Measurements from ENCODE around the gene OR5H2. TPM values are rescaled to one million over a fixed set of nuclear protein-coding genes. Genes with fewer than 3 reads are reported as not detected.

OR5H2 gene
- total and polyA plus RNA-seq, 2 of the 8 experiments (the other 6 are each of a cell fraction or from before 2014, with no cell fraction given) = not detected

DNA sequence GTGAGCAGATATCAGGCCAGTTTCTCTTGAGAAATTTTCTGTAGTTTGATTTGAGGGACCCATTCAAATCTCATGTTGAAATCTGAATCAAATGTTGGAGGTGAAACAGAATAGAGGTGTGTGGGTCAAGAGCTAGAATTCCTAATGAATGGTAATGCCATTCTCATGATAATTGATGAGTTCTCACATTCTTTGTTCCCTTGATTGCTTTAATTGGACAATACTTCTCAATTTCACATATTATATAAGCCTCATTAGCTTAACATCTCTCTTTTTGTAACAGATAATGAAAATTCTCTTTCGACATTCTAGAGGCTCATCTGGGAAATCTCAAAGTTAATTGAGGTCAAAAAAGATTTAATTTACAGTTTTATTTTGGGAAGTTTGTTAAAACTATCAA, 40.1 kb upstream of the OR5H2 start:
- H3K18ac ChIP-seq (ENCODE audit: extremely low read depth, low read length) = no peak overlapping the region
- H3K79me1 ChIP-seq (ENCODE audit: low read depth, low read length) = no peaks in the 10 kb centered on the region
- H2BK5ac ChIP-seq (ENCODE audit: low read depth, low read length) = no peak overlapping the region
- no peak overlapping the region for H4K91ac ChIP-seq (replicated peaks; ENCODE audit: insufficient read length, low read length)
- DNase-seq (ENCODE audit: low read depth in 1 of 2, low spot score in 2 of 2) = no peak
- FAIRE-seq = no peak
- H3K9ac ChIP-seq (replicated peaks in 1 of 4; ENCODE audit: extremely low read depth in 1 of 4, low read depth in 3 of 4, low read length in 3 of 4) = no peak overlapping the region
- CTCF ChIA-PET (ENCODE audit: partially characterized antibody) = no interaction called here
- H3K79me2 ChIP-seq (ENCODE audit: control insufficient read depth in 1 of 2, insufficient read depth in 2 of 2, low read length in 2 of 2) = no peaks in the 10 kb centered on the region
- no peak overlapping the region for H3K4ac ChIP-seq (replicated peaks; ENCODE audit: insufficient read length, low read depth, low read length)
- H2BK15ac ChIP-seq (ENCODE audit: low read length) = no peak overlapping the region
- H2BK12ac ChIP-seq (ENCODE audit: low read depth, low read length) = no peak overlapping the region
- peaks cover 0 to 8% (median 1%) of the 10 kb centered on the region in 4 experiments; a peak in 5 of 7 replicates for H3K4me1 ChIP-seq (replicated peaks in 1 of 4; ENCODE audit: control insufficient read depth in 3 of 4, insufficient read depth in 4 of 4, low read length in 3 of 4)
- TF ChIP-seq GABPA (IDR thresholded peaks at IDR 0.05; ENCODE audit: borderline replicate concordance, insufficient read depth, low read length) = no peak
- peak; percentile 60 for TF ChIP-seq NANOG (IDR thresholded peaks at IDR 0.05; ENCODE audit: insufficient read depth, low read depth, low read length, poor library complexity, severe bottlenecking)
- no peak overlapping the region for H2BK120ac ChIP-seq (replicated peaks; ENCODE audit: low read depth, low read length)
- H3K4me2 ChIP-seq (ENCODE audit: insufficient read depth in 1 of 2, low read depth in 2 of 2, low read length in 2 of 2) = no peak overlapping the region
- no peak overlapping the region for H2AK5ac ChIP-seq (ENCODE audit: low read depth, low read length)
- no peak overlapping the region for H3K4me3 ChIP-seq (ENCODE audit: extremely low read depth in 1 of 4, insufficient read depth in 2 of 4, low read depth in 3 of 4, low read length in 4 of 4)
- 69% methylated on average over 1 of the region's 1 CpG; no CpG with 5 or more reads in 1 of the 2 experiments for WGBS, 2 experiments (ENCODE audit: extremely low coverage in 1 of 2, insufficient coverage in 1 of 2, insufficient read length in 1 of 2, insufficient replicate concordance in 2 of 2, low coverage in 1 of 2, low lambda C conversion rate in 2 of 2, missing lambda C conversion rate in 1 of 2)
- H3K9me3 ChIP-seq (ENCODE audit: insufficient read depth in 2 of 2, low read depth in 1 of 2, low read length in 1 of 2) = no peaks in the 10 kb centered on the region
- no peak overlapping the region for H3K23ac ChIP-seq (ENCODE audit: insufficient read length)
- H2AFZ ChIP-seq (ENCODE audit: low read length) = no peak overlapping the region
- H4K8ac ChIP-seq (ENCODE audit: extremely low read depth, insufficient read depth, low read length) = no peak overlapping the region
- POLR2A ChIA-PET (ENCODE audit: partially characterized antibody) = interaction anchor here (1.2 kb wide), 1 partner anchor 83 kb away, joined by 5 read pairs; no protein-coding TSS in a partner anchor
- H3K14ac ChIP-seq (ENCODE audit: insufficient read length) = no peak overlapping the region
- no peaks in the 10 kb centered on the region for H3K27me3 ChIP-seq (replicated peaks in 1 of 4; ENCODE audit: control insufficient read depth in 3 of 4, extremely low read depth in 1 of 4, insufficient read depth in 3 of 4, low read length in 3 of 4)
- H3K23me2 ChIP-seq (ENCODE audit: low read depth, low read length) = no peaks in the 10 kb centered on the region
- no peaks in the 10 kb centered on the region for H4K20me1 ChIP-seq (replicated peaks in 1 of 2; ENCODE audit: control insufficient read depth in 1 of 2, insufficient read depth in 2 of 2, low read length in 2 of 2)
- no peak overlapping the region for H3K27ac ChIP-seq (ENCODE audit: low read depth, low read length)
- no peak overlapping the region for H2BK20ac ChIP-seq (ENCODE audit: low read length)
- H3K36me3 ChIP-seq (ENCODE audit: control insufficient read depth in 2 of 4, insufficient read depth in 4 of 4, low read length in 3 of 4) = no peaks in the 10 kb centered on the region
- no peak overlapping the region for H4K5ac ChIP-seq (ENCODE audit: insufficient read length, low read depth, low read length)
- H3K56ac ChIP-seq (replicated peaks; ENCODE audit: insufficient read length, low read depth, low read length) = no peak overlapping the region
